ENCODE measurements around the gene FAM107B.

Gene FAM107B

DNA sequence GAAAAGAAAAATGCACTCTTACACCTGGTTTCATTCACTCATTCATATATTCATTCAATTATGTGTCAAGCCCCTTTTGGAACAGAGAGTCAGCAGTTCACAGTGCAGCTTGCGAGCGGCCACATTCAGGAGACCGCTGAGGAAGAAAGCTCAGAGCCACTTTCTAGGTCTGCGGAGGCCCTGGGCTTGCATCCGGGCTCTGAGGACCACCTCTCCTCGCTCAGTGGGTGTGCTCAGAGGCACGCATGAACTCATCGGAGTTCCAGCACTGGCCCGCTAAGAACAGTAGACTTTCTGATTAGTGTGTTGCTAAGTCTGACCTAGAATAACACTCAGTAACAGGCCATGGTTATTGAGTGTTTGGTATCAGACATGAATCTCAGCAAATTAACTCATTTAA is 1.8 kb upstream of the FAM107B start:
- DNase-seq (ENCODE audit: low spot score), result no peak

DNA sequence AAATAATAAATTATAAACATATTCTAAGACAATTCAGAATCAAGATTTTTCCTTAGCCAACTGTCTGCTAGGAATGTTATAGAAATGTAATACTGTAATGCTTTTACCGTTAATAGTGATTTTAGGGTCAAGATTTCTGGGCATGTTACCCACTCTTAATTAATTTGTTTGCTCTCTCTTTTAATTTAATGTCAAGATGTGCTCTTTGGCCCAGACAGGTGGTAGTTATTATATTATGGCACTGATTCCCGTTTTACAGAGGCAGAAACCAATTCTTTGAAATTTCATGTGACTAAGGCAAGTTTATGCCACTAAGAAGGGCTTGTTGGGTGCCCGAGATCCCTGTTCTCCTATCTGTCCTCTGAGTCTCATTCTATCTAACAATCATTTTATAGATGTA is 959 bp upstream of the FAM107B start:
- DNase-seq (ENCODE audit: low spot score), result no peak

DNA sequence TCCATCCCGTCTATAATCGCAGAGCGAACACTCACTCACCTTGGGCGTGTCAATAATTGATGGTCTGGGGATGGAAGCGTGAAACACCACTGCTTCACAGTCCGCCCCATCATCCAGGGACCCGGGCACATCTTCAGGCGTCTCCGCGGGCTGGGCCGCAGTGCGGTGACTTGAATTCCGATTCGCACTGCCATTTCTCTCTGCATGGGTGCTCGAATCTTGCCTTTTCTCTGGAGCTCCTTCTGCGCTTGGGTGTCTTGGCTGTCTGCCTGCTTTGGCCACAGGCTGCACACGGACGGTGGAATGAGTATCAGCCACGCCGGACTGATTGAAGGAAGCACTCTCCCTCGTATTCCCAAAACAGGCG is 500 bp downstream of the FAM107B start:
- no peak for DNase-seq (ENCODE audit: low spot score)

DNA sequence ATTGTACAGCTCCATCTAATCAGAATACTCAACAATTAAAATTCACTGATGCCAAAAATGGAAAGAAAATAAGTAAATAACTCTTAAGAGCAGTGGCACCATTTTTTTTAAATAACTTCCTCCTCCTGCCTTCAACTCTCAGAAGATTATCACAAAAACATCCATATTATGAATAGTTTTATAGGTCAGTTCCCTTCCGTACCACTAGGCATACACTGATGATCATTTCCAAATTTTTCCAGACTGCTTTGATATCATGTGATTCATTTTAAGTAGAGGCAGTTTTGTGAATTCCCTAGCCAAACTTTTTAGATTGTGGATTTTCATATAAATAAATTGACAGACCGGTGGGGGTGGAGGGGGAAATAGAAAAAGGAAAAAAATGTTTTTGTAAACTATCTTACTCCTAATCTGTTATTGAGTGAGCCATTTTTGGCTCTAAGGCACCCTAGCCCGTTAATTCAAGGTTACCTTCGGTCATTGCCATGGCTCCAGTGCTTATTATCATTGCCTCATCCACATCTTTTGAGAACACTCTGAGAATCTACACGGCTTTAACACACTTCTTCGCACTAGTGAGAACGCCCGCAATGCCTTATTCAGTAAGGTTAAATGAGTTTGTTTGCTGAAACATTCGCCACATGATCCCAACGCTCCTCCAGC is 1.0 kb downstream of the FAM107B start:
- DNase-seq (ENCODE audit: low spot score), result no peak

DNA sequence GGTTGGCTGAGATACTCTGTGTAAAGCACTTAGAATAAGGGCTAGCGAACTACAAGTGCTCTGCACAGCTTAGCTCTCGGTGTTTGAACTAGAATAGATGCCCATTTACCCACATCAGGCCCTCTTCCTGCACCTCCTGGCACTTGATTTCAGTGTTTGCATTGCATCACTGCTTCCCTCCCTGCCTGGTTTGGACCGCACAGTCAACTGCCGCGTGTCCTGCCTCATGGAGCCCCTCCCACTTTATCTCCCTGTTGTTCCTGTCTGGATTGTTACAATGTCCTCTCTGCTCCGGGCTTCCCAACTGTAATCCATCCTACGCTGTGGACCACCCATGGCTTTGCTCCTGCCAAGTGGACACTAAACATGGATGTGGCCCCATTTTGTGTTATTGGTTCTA is 2.3 kb downstream of the FAM107B start:
- DNase-seq (ENCODE audit: low spot score), result no peak

- DNase-seq (ENCODE audit: low spot score), result no peak
Measured at GRCh38 chr10:14770927-14771326, 3.8 kb downstream of the FAM107B start.

- no peak for DNase-seq (ENCODE audit: low spot score)
Measured at GRCh38 chr10:14761372-14761771, 13.3 kb downstream of the FAM107B start.

GRCh38 chr10:14758994-14759664 is 15.6 kb downstream of the FAM107B start:
- peak; percentile 34 for DNase-seq (ENCODE audit: low spot score)

DNA sequence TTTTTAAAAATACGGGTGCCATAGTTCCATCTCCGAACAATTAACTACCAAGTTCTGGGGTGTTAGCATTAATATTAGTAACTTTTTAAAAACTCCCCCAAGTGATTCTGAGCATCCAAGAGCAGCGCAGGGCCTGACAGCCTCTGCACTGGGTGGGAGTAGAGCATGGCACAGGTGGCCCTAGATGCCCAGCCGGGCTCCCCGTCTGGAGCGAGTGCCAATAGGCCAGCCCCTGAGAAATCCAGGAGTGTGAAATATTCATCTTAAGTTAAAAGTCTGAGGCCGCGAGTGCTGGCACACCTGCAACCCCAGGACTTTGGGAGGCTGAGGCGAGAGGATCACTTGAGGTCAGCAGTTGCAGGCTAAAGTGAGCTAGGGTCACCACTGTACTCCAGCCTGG is 16.2 kb downstream of the FAM107B start:
- DNase-seq (ENCODE audit: low spot score), result no peak

DNA sequence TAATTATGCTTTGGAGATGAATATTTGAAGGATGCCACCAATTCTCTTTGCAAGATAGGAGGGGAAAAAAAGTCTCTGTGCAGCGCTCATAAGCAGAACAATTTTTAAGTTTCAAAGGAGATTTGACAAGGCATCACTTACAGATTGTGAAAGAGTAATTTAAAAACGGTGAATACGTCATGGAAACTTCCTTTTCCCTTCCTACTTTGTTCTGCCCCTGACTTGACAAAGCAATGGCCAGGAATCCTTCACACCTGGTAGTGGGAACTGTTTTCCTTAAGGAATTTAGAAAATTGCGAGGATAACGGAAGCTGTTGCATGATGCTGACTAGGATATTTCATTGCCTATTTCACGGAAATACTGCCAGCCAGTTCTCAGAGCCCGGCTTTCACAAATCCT is 16.7 kb downstream of the FAM107B start:
- DNase-seq (ENCODE audit: low spot score), result no peak

DNA sequence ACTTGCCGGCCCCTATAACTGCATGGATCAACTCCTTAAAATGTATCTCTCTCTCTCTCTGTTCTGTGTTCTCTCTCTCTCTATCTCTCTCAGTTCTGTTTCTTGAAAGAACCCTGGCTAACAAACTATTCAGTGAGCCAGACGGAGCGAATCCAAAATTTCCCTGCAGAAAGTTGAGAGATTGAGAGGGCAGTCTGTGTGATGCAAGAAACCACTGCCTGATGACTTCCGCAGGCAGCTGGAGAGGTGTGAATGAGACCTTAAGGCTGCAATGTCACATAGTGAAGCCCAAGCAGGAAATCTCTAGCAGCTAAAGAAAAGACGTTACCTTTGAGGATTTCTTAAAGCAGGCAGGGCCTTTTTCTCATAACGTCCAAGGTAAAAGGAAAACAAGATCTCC is 17.3 kb downstream of the FAM107B start:
- peak; percentile 7 for DNase-seq (ENCODE audit: low spot score)

DNA sequence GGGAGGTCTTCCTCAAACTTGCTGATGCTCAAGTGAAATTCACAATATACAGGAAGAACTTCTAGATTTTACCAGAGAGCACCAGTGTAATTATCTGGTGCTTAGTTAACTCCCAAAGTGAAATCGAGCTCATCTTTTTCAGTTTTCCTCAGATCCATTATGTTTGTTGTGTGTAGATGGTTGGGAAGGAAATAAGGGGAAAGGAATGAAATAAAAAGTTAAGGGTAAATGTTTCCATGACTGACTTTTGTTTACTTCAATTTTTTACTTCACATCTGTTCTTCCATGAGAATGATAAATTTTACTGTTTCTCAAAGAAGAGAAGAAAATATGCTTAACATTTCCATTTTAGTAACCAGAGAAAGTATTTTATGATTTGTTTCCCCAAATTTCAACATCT is 21.3 kb downstream of the FAM107B start:
- DNase-seq (ENCODE audit: low spot score), result no peak

GRCh38 chr10:14751921-14752320 is 22.8 kb downstream of the FAM107B start:
- no peak for DNase-seq (ENCODE audit: low spot score)

DNA sequence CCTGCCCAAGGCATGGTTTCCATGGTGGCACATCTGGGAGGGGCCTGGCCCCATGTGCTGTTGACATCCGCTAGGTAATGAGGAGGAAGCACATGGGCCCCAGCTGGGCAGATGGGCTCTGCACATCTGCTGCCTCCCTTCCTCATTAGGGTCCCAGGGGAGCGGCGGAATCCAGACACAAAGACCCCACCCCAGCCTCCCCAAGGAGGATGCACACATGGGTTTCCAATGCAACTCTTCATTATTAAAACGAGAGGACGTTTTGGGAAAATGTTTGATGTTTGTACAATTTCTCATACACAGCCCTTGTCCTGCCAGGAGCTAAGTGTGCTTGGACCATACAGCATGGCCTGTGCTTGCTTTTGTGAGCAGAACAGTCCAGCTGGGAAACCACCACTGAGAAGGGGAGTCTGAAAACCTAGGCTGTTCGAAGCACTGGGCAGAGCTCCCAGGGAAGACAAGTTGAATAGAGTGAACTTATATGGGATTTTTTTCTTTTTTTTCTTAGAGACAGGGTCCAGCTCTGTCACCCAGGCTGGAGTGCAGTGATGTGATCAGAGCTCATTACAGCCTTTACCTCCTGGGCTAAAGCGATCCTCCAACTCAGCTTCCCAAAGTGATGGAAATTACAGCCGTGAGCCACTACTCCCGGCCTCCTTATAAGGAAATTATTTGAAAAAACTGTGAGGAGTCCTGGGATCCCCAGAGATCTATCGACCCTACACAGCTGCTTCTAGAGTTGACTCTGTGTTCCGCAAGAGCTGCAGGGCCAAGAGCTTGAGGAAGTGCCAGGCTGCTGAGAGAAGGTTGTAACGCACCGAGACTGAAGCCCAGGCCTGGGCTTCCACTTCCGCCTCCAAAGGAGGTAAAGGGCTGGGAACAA is 23.4 kb downstream of the FAM107B start:
- no peak for DNase-seq (ENCODE audit: low spot score)

DNA sequence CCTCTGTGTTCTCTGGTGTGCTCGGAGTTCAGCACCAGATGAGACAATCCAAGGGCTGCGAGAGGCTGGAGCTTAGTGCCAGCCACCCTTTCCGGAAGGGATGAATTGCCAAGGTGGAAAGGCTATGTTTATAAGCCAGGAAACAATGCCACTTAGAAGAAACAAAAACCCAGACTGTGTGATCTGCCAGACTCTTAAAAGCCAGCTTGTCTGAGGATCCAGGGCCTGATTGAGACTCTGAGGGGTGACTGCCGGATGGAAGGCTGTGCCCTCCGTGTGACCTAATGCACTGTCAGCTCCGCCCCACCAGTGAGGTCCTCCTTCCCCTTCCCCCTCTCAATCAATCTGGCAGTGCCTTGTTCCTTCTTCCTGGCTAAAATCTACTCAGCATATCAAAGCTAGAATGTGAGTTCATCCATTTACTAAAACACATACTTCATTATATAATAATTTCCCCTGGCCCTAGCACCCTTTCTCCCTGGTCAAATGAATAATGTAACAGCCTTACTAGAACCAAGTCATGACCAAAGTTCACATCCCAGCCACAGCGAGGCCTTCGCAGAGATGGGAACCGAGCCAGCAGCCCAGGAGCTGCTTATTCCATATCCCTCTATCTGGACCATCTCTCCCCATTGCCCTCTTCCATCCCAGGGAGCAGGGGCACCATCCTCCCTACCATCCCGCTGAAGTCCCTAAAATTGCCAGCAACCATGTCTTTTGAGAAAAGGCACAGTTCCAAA is 25.5 kb downstream of the FAM107B start:
- DNase-seq (ENCODE audit: low spot score), result no peak

- DNase-seq (ENCODE audit: low spot score), result no peak
Measured at GRCh38 chr10:14748441-14748840, 26.3 kb downstream of the FAM107B start.

DNA sequence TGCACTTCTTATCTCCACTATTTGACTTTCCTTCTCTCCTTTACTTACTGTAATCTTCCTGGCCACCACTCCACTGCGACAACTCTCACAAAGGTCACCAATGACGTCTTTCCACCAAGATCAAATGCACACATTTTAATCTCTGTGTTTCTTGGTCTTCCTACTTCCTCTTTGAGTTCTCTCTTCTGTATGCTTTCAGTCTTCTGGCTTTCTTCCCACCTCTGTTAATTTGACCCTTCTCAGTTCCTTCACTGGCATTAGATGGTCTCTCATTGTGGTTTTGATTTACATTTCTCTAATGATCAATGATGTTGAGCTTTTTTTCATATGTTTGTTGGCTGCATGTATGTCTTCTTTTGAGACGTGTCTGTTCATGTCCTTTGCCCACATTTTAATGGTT is 31.9 kb downstream of the FAM107B start:
- DNase-seq (ENCODE audit: low spot score), result no peak

- no peak for DNase-seq (ENCODE audit: low spot score)
Measured at GRCh38 chr10:14742382-14742781, 32.3 kb downstream of the FAM107B start.

GRCh38 chr10:14740684-14741247 is 33.9 kb downstream of the FAM107B start:
- DNase-seq (ENCODE audit: low spot score), result no peak

DNA sequence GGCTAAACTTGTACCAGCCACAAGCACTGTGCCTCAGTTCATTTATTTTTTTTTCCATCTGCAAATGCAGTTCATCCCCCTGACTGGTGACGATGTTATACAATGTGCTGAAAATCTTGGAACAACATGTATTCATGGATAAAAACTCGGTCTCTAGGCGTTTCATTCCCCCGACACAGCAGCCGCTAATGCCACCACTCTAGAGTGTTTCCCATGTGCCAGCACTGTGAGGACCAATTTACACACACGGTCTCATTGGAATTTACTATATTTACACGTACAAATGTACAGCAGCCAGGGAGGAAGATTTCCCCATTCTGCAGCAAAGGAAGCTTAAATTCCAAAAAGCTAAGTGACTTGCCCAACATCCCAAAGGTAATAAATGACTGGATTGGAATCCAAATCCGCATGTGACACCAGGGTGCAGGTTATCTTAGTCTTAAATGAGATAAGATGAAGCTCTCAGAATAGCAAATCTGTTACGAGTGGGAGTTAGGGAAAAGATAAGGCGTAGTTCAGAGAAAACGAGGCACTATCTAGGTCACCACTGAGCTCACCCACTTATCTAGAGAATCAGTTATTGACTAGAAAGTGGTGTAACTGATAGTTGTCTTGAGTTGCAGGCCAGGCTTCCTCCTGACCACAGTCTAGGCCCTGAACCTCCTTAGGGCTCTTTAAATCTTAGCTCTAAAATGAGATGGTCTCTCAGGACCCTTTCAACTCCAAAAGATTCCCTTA is 36.7 kb downstream of the FAM107B start:
- DNase-seq (ENCODE audit: low spot score), result no peak

GRCh38 chr10:14736600-14737081 is 38.1 kb downstream of the FAM107B start:
- no peak for DNase-seq (ENCODE audit: low spot score)
